Trophoblast cell (in vitro differentiated cells and primary cell): Measurements from ENCODE around the gene OR52B6.
A peak's percentile ranks its signal among the peaks of the same experiment; 100 is the strongest.

Source experiments
- DNase-seq, 2 donors: peaks; one replicate each; pipeline ENCODE4 v3.0.0-alpha.2; 2016
- H2AFZ ChIP-seq: 2 replicates; pipeline ENCODE4 v1.6.1; 2013; ENCODE audit warnings: low read length, moderate library complexity, mild to moderate bottlenecking; ENCODE audit not compliant: insufficient read depth, poor library complexity
- H2AK5ac ChIP-seq: 2 replicates; pipeline ENCODE4 v1.6.1; 2013; ENCODE audit warnings: mild to moderate bottlenecking, low read length
- H2BK120ac ChIP-seq: 2 replicates; pipeline ENCODE4 v1.6.1; 2013; ENCODE audit warnings: low read length, mild to moderate bottlenecking, moderate library complexity; ENCODE audit not compliant: insufficient read depth, poor library complexity
- H2BK12ac ChIP-seq: 2 replicates; pipeline ENCODE4 v1.6.1; 2013; ENCODE audit warnings: mild to moderate bottlenecking, low read length, moderate library complexity
- H2BK5ac ChIP-seq: 2 replicates; pipeline ENCODE4 v1.6.1; 2013; ENCODE audit warnings: low read length, low read depth, moderate library complexity, mild to moderate bottlenecking; ENCODE audit not compliant: poor library complexity
- H3K14ac ChIP-seq: 2 replicates; pipeline ENCODE4 v1.6.1; 2013; ENCODE audit warnings: mild to moderate bottlenecking, low read length
- H3K18ac ChIP-seq: 2 replicates; pipeline ENCODE4 v1.6.1; 2013; ENCODE audit warnings: mild to moderate bottlenecking, low read length
- H3K23ac ChIP-seq: 2 replicates; pipeline ENCODE4 v1.6.1; 2013; ENCODE audit warnings: low read length
- H3K27ac ChIP-seq: 2 replicates; pipeline ENCODE4 v1.5.1; 2013; ENCODE audit warnings: low read depth, mild to moderate bottlenecking, inconsistent platforms, low read length, moderate library complexity
- H3K27me3 ChIP-seq: 2 replicates; pipeline ENCODE4 v1.6.1; 2013; ENCODE audit warnings: inconsistent platforms, mild to moderate bottlenecking, low read length, moderate library complexity; ENCODE audit not compliant: insufficient read depth
- H3K36me3 ChIP-seq, 2 experiments: 1 replicate in 1 of 2; 2 replicates in 1 of 2; pipeline ENCODE4 v1.6.1; 2013; ENCODE audit warnings: low read length in 2 of 2, mild to moderate bottlenecking in 2 of 2, moderate library complexity in 1 of 2; ENCODE audit not compliant: insufficient read depth in 2 of 2, control insufficient read depth in 1 of 2
- H3K4ac ChIP-seq: 2 replicates; pipeline ENCODE4 v1.6.1; 2013; ENCODE audit warnings: low read depth, mild to moderate bottlenecking, low read length, moderate library complexity
- H3K4me1 ChIP-seq, 2 experiments: 1 replicate in 1 of 2; 2 replicates in 1 of 2; pipeline ENCODE4 v1.6.1; 2013; ENCODE audit warnings: low read length in 2 of 2, mild to moderate bottlenecking in 2 of 2, moderate library complexity in 1 of 2; ENCODE audit not compliant: insufficient read depth in 2 of 2, control insufficient read depth in 1 of 2
- H3K4me2 ChIP-seq: 2 replicates; pipeline ENCODE4 v1.6.1; 2013; ENCODE audit warnings: inconsistent platforms, mild to moderate bottlenecking, low read length, moderate library complexity
- H3K4me3 ChIP-seq: 2 replicates; pipeline ENCODE4 v1.5.1; 2013; ENCODE audit warnings: mild to moderate bottlenecking, low read depth, low read length, inconsistent platforms
- H3K79me1 ChIP-seq: one replicate; pipeline ENCODE4 v1.6.1; 2013; ENCODE audit warnings: low read length
- H3K79me2 ChIP-seq: 2 replicates; pipeline ENCODE4 v1.6.1; 2013; ENCODE audit warnings: low read length, mild to moderate bottlenecking; ENCODE audit not compliant: control insufficient read depth, insufficient read depth, poor library complexity
- H3K9ac ChIP-seq: 2 replicates; pipeline ENCODE4 v1.6.1; 2013; ENCODE audit warnings: mild to moderate bottlenecking, low read length
- H3K9me3 ChIP-seq: 2 replicates; pipeline ENCODE4 v1.6.1; 2013; ENCODE audit warnings: low read depth, mild to moderate bottlenecking, control low read depth, inconsistent platforms, low read length; ENCODE audit not compliant: insufficient read depth
- H4K12ac ChIP-seq: 2 replicates; pipeline ENCODE4 v1.6.1; 2013; ENCODE audit warnings: low read depth, mild to moderate bottlenecking, low read length, moderate library complexity
- H4K8ac ChIP-seq: 2 replicates; pipeline ENCODE4 v1.6.1; 2013; ENCODE audit warnings: low read depth, mild to moderate bottlenecking, low read length, moderate library complexity
- H4K91ac ChIP-seq: one replicate; pipeline ENCODE4 v1.6.1; 2013; ENCODE audit warnings: low read depth, mild to moderate bottlenecking, low read length, moderate library complexity
- WGBS: extraction: QIAGEN DNeasy Blood & Tissue Kit; methylation state at CpG from one replicate; pipeline ENCODE4 v1.1.7; 2013; ENCODE audit warnings: missing lambda C conversion rate; ENCODE audit not compliant: insufficient read length, insufficient coverage; ENCODE audit errors: extremely low coverage; 5-methylcytosine and 5-hydroxymethylcytosine counted together

The OR52B6 gene

GRCh38 chr11:5624489-5625279, 44.0 kb downstream of the OR52B6 start, which contains the start of gene TRIM34:
Gene TRIM34, plus strand, starts transcription at chr11:5625001. Its CDS starts 7,331 bp downstream, at chr11:5632332.
- Histone ChIP-seq H4K8ac (peak within 1 kb of the TSS; percentile 21), H2BK120ac (no peak within 1 kb of the TSS), H3K9me3 (no peaks in the 10 kb centered on the region), H3K9ac (no peak within 1 kb of the TSS), H3K79me1 (peaks cover 15% of the 10 kb centered on the region), H3K79me2 (no peaks in the 10 kb centered on the region), H4K12ac (no peak within 1 kb of the TSS), H2BK12ac (no peak within 1 kb of the TSS), H2AFZ (peak within 1 kb of the TSS; percentile 15), H3K23ac (no peak within 1 kb of the TSS), H2BK5ac (no peak within 1 kb of the TSS), H3K14ac (no peak within 1 kb of the TSS), H3K27ac (no peak within 1 kb of the TSS), H3K36me3 (no peaks in the 10 kb centered on the region), H3K4ac (no peak within 1 kb of the TSS), H3K4me2 (peak within 1 kb of the TSS; percentile 57), H3K4me3 (no peak within 1 kb of the TSS), H3K27me3 (no peaks in the 10 kb centered on the region), H3K18ac (no peak within 1 kb of the TSS), H2AK5ac (no peak within 1 kb of the TSS), H3K4me1 (peaks cover 12% of the 10 kb centered on the region in 2 experiments), H4K91ac (no peak within 1 kb of the TSS)
- no CpG with 5 or more reads among the region's 7 CpGs for WGBS
- DNase-seq, result peak; percentile 22 to 44

DNA sequence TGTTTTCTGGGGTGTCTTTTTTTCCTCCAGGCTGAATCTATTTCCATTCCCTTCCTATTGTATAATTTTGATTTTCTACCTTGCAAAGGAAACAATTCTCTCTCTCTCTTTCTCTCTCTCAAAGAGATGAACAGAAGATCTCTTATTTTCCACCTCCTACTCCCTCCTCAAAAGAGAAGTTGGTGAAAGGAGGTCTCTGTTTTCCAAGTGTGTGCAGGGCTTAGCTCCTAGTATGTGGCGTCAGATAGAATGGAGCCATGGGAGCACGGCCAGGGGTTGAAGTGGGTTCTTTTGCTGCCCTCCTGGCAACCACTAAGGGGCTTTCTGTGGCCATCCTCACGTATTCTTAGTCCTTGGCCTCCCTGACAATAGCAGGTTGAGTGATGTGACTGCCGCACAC, 44.6 kb downstream of the OR52B6 start:
- Histone ChIP-seq H2AK5ac (no peak overlapping the region), H3K79me1 (peaks cover 11% of the 10 kb centered on the region), H3K9me3 (no peaks in the 10 kb centered on the region), H2AFZ (no peak overlapping the region), H3K18ac (no peak overlapping the region), H3K27ac (no peak overlapping the region), H4K12ac (no peak overlapping the region), H3K4me1 (peaks cover 7 to 12% of the 10 kb centered on the region in 2 experiments), H3K14ac (no peak overlapping the region), H2BK12ac (no peak overlapping the region), H4K8ac (no peak overlapping the region), H3K27me3 (no peaks in the 10 kb centered on the region), H3K9ac (no peak overlapping the region), H3K4ac (no peak overlapping the region), H4K91ac (no peak overlapping the region), H3K79me2 (no peaks in the 10 kb centered on the region), H2BK120ac (no peak overlapping the region), H2BK5ac (no peak overlapping the region), H3K4me2 (peak overlapping the region; percentile 57), H3K36me3 (no peaks in the 10 kb centered on the region), H3K23ac (no peak overlapping the region), H3K4me3 (no peak overlapping the region)
- WGBS, result no CpG with 5 or more reads among the region's 4 CpGs
- no peak for DNase-seq

GRCh38 chr11:5626196-5626595, 45.5 kb downstream of the OR52B6 start:
- H3K36me3 ChIP-seq, result no peaks in the 10 kb centered on the region
- no peak overlapping the region for H3K27ac ChIP-seq
- H3K79me2 ChIP-seq, result no peaks in the 10 kb centered on the region
- H2BK5ac ChIP-seq, result no peak overlapping the region
- no CpG with 5 or more reads among the region's 5 CpGs for WGBS
- H4K8ac ChIP-seq, result no peak overlapping the region
- H2BK12ac ChIP-seq, result no peak overlapping the region
- peaks cover 7% of the 10 kb centered on the region for H3K79me1 ChIP-seq
- H3K9me3 ChIP-seq, result no peaks in the 10 kb centered on the region
- no peak overlapping the region for H3K4me3 ChIP-seq
- no peak overlapping the region for H3K4ac ChIP-seq
- H3K4me2 ChIP-seq, result no peak overlapping the region
- no peak overlapping the region for H2BK120ac ChIP-seq
- H3K9ac ChIP-seq, result no peak overlapping the region
- no peak overlapping the region for H4K91ac ChIP-seq
- DNase-seq, result peak; percentile 4 to 84
- no peak overlapping the region for H3K23ac ChIP-seq
- no peak overlapping the region for H2AFZ ChIP-seq
- no peak overlapping the region for H4K12ac ChIP-seq
- H2AK5ac ChIP-seq, result no peak overlapping the region
- H3K27me3 ChIP-seq, result no peaks in the 10 kb centered on the region
- H3K18ac ChIP-seq, result no peak overlapping the region
- H3K14ac ChIP-seq, result no peak overlapping the region
- peaks cover 6 to 9% of the 10 kb centered on the region in 2 experiments for H3K4me1 ChIP-seq

- Histone ChIP-seq H3K36me3 (peaks cover 0 to 2% of the 10 kb centered on the region in 2 experiments), H3K79me2 (no peaks in the 10 kb centered on the region), H3K14ac (no peak overlapping the region), H2BK120ac (no peak overlapping the region), H3K4me3 (no peak overlapping the region), H4K91ac (no peak overlapping the region), H3K18ac (no peak overlapping the region), H3K4me1 (peaks cover 0 to 2% of the 10 kb centered on the region in 2 experiments), H3K27me3 (no peaks in the 10 kb centered on the region), H3K23ac (no peak overlapping the region), H3K9me3 (no peaks in the 10 kb centered on the region), H2BK5ac (no peak overlapping the region), H2AFZ (no peak overlapping the region), H2BK12ac (no peak overlapping the region), H3K27ac (no peak overlapping the region), H3K79me1 (no peaks in the 10 kb centered on the region), H4K12ac (no peak overlapping the region), H3K4ac (no peak overlapping the region), H4K8ac (no peak overlapping the region), H3K9ac (no peak overlapping the region), H2AK5ac (no peak overlapping the region), H3K4me2 (no peak overlapping the region)
- no CpG with 5 or more reads among the region's 2 CpGs for WGBS
- DNase-seq, result no peak
These were observed 50.7 kb downstream of the OR52B6 start for GRCh38 chr11:5631417-5631816.
